H1 (cell line): ENCODE data around the gene PTCH1. TPM values are rescaled to one million over a fixed set of nuclear protein-coding genes. Genes with fewer than 3 reads are reported as not detected.

Experiments used
- NRF1 ChIP-seq: IDR thresholded peaks from 2 replicates; pipeline ENCODE4 v1.6.1; 2011; ENCODE audit warnings: mild to moderate bottlenecking, low read depth, low read length, improper control_type of control experiment
- TBP ChIP-seq: IDR thresholded peaks from 2 replicates; pipeline ENCODE4 v1.6.1; 2011; ENCODE audit warnings: low read depth, low read length, improper control_type of control experiment
- polyA plus RNA-seq, 7 experiments: library from polyadenylated mRNA; depleted of rRNA in 3 of 7; stranded (reverse) in 5 of 7; unstranded in 2 of 7; fragments of >200 nt in 5 of 7; fragments of 200-250 nt in 2 of 7; gene quantifications; 1 replicate in 5 of 7; 2 replicates in 1 of 7; 4 replicates in 1 of 7; pipeline versions ENCODE4 v1.2.1 to v1.2.3, GENCODE V29; 2011 to 2013; ENCODE audit warnings: missing spikeins in 2 of 7, mixed read lengths in 2 of 7
- total RNA-seq: library from RNA; stranded (reverse); fragmentation: NEBNext Ultra II Directional; extraction: Animal tissue kit (Norgen Biotek cat#: 25700); gene quantifications from 2 replicates; pipeline ENCODE4 v1.2.1, GENCODE V29; 2021

PTCH1 gene
- total and polyA plus RNA-seq, 2 of the 8 experiments (the other 6 are each of a cell fraction or from before 2014, with no cell fraction given), result 6.4 to 34.1 TPM

- TF ChIP-seq TBP (no peak), NRF1 (no peak)
- TF ChIP-seq, all 59 proteins: peak for 0
Observed at GRCh38 chr9:95420518-95420917, 96.3 kb downstream of the PTCH1 start (continued).
